ENCODE results near the gene CCDC134.

The CCDC134 gene

DNA sequence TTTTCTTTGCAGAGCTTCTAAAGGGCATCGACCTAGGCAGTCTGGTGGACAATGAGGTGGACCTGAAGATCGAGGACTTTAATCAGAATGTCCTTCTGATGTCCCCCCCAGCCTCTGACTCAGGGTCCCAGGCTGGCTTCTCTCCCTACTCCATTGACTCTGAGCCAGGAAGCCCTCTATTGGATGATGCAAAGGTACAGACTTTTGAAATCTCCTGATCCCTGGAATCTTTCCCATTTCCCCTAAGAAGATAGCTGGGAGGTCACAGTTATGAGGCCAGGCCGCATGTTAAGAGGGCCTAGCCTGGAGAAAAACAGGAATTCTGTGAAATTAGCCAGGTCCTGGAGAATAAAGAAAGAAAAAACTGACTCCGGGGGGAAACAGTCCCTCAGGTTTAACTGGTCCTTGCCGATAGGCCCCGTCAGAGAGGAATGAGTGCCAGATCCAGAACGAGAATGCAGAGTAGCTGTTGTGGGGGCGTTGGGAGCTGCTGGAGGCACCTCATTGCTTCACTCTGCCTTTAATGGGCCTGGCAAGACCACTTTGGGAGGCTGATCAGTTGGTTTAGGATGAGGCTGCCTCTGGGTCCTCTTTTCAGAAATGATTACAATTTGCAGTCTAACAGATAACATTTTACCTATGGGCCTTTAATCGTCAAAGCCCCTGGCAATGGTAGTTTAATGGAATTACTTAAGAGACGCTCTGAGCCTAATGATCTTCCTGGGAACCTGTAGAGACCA is 75.2 kb downstream of the CCDC134 start:
- no peak overlapping the region for H3K4me2 ChIP-seq (ENCODE audit: low read length)
- no peak overlapping the region for H2AFZ ChIP-seq (ENCODE audit: low read length)
- no peaks in the 10 kb centered on the region for H3K9me3 ChIP-seq (ENCODE audit: low read length)
- H3F3A ChIP-seq (ENCODE audit: insufficient read depth, low read length), result no peaks in the 10 kb centered on the region
- H3K27me3 ChIP-seq (ENCODE audit: insufficient read depth, low read length), result no peaks in the 10 kb centered on the region
- peaks cover 99% of the 10 kb centered on the region for H3K36me3 ChIP-seq (ENCODE audit: insufficient read depth, low read length)
- H3K4me3 ChIP-seq (ENCODE audit: low read depth, low read length, poor library complexity, severe bottlenecking), result no peak overlapping the region
- no peaks in the 10 kb centered on the region for H3K79me2 ChIP-seq (ENCODE audit: insufficient read depth, low read length)
- H3K27ac ChIP-seq (ENCODE audit: low read depth, low read length, poor library complexity, severe bottlenecking), result no peak overlapping the region
- no peaks in the 10 kb centered on the region for H4K20me1 ChIP-seq (ENCODE audit: insufficient read depth, low read length)
- no peaks in the 10 kb centered on the region for H3K9me2 ChIP-seq (ENCODE audit: low read depth, low read length)
- H3K4me1 ChIP-seq (ENCODE audit: insufficient read depth, low read length, severe bottlenecking), result no peaks in the 10 kb centered on the region
- no peak overlapping the region for H3K9ac ChIP-seq (ENCODE audit: low read length)
- TF ChIP-seq EZH2 (IDR thresholded peaks at IDR 0.05; ENCODE audit: borderline replicate concordance, low read length), result no peak
- no peak for TF ChIP-seq CTCF (IDR thresholded peaks at IDR 0.05; ENCODE audit: low read length)
